RWPE2 (cell line): ENCODE results near the gene PEPD.

Source experiments
- ATAC-seq: fragments of 200-7000 bp; cut with Tn5 transposase; 3 replicates; pipeline ENCODE4 v1.9.1; 2021; ENCODE audit warnings: low read depth
- DNase-seq: peaks from one replicate; pipeline ENCODE4 v3.0.0-alpha.2; 2020; ENCODE audit warnings: low spot score
- H3K27ac ChIP-seq: fragments of 450-650 bp; 2 replicates; pipeline ENCODE4 v1.5.1; 2017; ENCODE audit warnings: mild to moderate bottlenecking; ENCODE audit not compliant: poor library complexity, severe bottlenecking
- H3K27me3 ChIP-seq: fragments of 250-450 bp; sonication (Bioruptor Pico); 2 replicates; pipeline ENCODE4 v1.5.1; 2021; ENCODE audit warnings: mild to moderate bottlenecking, moderate library complexity; ENCODE audit not compliant: insufficient read depth, poor library complexity, severe bottlenecking
- H3K36me3 ChIP-seq: fragments of 250-450 bp; sonication (Bioruptor Pico); 2 replicates; pipeline ENCODE4 v1.5.1; 2020; ENCODE audit warnings: low read depth, mild to moderate bottlenecking, moderate library complexity
- H3K4me1 ChIP-seq: fragments of 250-450 bp; sonication (Bioruptor Pico); 2 replicates; pipeline ENCODE4 v1.5.1; 2021; ENCODE audit warnings: mild to moderate bottlenecking, moderate library complexity; ENCODE audit not compliant: insufficient read depth, poor library complexity, severe bottlenecking
- H3K4me3 ChIP-seq: fragments of 250-450 bp; sonication (Bioruptor Pico); 2 replicates; pipeline ENCODE4 v1.5.1; 2021; ENCODE audit warnings: mild to moderate bottlenecking, moderate library complexity; ENCODE audit not compliant: severe bottlenecking
- H3K9me3 ChIP-seq: fragments of 250-450 bp; sonication (Bioruptor Pico); 2 replicates; pipeline ENCODE4 v1.5.1; 2021; ENCODE audit warnings: mild to moderate bottlenecking, moderate library complexity; ENCODE audit not compliant: severe bottlenecking
- CTCF ChIP-seq: fragments of 450-650 bp; IDR thresholded peaks from one replicate; pipeline ENCODE4 v1.5.1; 2017; ENCODE audit warnings: mild to moderate bottlenecking, moderate library complexity; ENCODE audit not compliant: poor library complexity, severe bottlenecking

The PEPD gene

DNA sequence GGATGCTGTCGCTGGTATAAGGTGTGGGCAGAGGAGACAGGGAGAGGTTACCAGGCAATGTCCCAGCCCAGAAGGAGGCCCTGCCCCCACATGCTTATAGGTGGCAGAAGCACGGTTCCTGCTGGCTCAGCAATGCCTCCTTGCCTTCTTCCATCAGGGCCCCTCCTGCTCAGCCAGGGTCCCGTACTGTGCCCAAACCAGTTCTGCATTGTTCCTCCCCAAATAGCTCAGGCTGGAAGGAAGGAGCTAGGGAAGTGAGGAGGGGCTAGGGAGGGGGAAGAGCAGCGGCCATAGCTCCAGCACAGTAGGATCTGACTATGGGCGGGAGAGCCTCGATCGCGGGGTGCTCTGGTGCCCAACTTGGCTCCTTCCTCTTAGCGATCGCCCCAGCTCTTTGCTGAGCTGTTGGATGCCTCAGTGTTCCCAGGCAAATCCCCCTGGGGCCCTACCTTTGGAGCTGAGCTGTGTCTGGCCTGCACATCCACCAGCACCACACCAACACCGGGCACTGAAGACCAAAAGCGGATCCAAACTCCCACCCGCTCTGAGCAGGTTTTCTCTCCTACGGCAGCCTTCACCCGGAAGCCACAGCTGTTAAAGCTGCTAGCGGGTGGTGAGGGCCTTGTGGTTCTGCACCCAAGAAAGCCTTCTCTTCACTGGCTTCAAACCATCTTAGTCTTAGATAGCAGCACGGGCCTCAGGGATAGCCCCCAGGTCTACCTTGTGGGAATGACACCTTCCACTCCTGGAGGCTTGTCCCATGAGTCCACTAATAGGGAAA, 32.1 kb upstream of the PEPD start:
- H3K36me3 ChIP-seq: no peaks in the 10 kb centered on the region
- no peaks in the 10 kb centered on the region for H3K9me3 ChIP-seq
- no peaks in the 10 kb centered on the region for H3K4me1 ChIP-seq
- ATAC-seq (no peak), DNase-seq (no peak)
- TF ChIP-seq CTCF: no peak
- H3K4me3 ChIP-seq: no peak overlapping the region
- peaks cover 9% of the 10 kb centered on the region for H3K27me3 ChIP-seq
- no peak overlapping the region for H3K27ac ChIP-seq

DNA sequence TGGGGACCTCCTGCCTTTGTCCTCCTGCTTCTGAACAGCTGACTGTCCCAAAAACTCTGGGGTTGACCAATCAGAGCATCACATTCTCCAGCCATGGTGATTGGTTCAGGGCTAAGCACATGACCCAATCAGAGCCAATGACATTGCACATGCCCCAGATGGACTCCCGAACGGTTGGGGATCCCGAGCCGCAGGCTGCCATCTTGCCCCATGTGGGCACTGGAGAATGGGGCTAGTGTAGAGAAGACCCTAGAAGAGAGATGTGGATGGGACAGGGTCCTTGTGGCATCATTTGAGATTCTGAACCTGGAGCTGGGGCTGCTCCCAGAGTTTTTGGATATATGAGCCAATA, 31.3 kb upstream of the PEPD start:
- ATAC-seq (no peak), DNase-seq (no peak)
- H3K27ac ChIP-seq: no peak overlapping the region
- H3K27me3 ChIP-seq: peaks cover 2% of the 10 kb centered on the region
- no peak overlapping the region for H3K4me3 ChIP-seq
- no peaks in the 10 kb centered on the region for H3K9me3 ChIP-seq
- no peaks in the 10 kb centered on the region for H3K4me1 ChIP-seq
- no peaks in the 10 kb centered on the region for H3K36me3 ChIP-seq
- no peak for TF ChIP-seq CTCF

DNA sequence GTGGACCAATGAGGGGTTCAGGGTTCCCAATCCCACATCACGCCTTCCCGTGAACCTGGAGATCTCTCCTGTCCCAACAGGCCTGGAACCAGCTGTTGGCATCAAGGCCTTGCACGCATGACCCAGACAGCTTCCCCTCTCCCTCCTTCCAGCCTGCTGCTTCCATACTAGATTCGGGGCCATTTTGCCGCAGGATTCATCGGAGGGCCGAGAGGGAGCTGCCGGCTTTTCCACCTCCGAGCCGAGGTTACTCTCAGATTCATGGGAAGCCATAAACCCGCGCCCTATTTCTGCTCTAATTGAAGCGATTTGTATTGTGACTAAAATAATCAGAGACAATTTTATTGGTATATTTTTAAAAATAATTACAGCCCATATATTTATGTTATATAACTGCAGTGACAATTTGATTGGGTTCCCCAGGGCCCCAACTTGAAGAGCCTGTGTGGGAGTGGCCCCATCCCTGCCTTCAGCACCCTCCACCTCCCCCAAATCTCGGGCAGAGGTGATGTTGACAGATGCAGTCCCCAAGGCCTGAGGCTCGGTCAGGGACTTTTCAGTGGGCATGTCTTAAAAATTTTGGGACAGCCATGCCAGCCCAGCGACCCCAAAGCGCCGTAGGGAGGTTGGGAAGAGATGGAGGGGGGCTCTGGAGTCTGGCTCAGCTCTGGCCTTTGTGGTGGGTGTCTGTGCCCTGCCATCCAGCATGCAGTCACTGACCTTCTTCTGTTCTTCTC, 30.8 kb upstream of the PEPD start:
- H3K9me3 ChIP-seq: no peaks in the 10 kb centered on the region
- no peaks in the 10 kb centered on the region for H3K27me3 ChIP-seq
- ATAC-seq: no peak

DNA sequence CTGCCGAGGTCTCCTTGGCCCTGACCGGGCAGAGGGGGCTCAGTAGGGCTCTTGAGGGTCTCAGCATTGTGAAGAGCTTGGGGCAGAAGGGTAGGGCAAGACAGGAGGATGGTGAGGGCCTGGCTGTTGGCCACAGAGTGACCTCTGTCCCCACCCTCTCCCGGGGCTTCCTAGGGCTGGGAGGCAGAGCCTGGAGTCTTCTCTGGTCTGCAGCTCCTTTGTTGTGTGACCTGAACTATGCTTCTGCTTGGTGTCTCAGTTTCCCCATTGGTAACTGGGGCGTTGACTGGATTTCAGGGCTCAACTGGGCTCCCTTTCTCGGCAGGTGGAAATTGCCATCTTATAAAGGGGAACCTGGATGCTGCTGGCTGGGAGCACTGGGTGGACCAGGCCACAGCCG, 30.1 kb upstream of the PEPD start:
- no peaks in the 10 kb centered on the region for H3K4me1 ChIP-seq
- no peak overlapping the region for H3K4me3 ChIP-seq
- H3K27ac ChIP-seq: no peak overlapping the region
- H3K9me3 ChIP-seq: no peaks in the 10 kb centered on the region
- no peaks in the 10 kb centered on the region for H3K27me3 ChIP-seq
- DNase-seq (no peak), ATAC-seq (no peak)
- TF ChIP-seq CTCF: no peak
- H3K36me3 ChIP-seq: no peaks in the 10 kb centered on the region

More for the DNA sequence above, 30.8 kb upstream of the PEPD start:
- Histone ChIP-seq H3K27ac (no peak overlapping the region), H3K36me3 (no peaks in the 10 kb centered on the region), H3K4me3 (no peak overlapping the region), H3K4me1 (no peaks in the 10 kb centered on the region)
- no peak for TF ChIP-seq CTCF
- no peak for DNase-seq

DNA sequence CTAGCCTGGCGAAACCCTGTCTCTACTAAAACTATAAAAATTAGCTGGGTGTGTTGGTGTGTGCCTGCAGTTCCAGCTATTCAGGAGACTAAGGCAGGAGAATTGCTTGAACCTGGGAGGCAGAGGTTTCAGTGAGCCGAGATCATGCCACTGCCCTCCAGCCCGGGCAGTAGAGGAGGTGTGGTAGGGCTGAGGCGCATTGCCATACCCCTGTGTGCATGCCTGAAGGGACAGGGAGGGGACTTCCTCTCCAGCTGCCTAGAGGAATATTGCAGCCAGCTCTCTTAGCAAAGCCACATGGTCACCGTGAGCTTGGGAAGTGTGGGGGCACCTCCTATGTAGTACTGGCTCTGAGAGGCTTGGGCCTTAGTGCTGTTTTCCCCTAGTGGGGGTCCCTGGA, 29.2 kb upstream of the PEPD start:
- H3K27me3 ChIP-seq: no peaks in the 10 kb centered on the region
- no peaks in the 10 kb centered on the region for H3K36me3 ChIP-seq
- no peak for ATAC-seq
- no peak for DNase-seq
- no peak overlapping the region for H3K27ac ChIP-seq
- H3K4me3 ChIP-seq: no peak overlapping the region
- no peaks in the 10 kb centered on the region for H3K4me1 ChIP-seq
- H3K9me3 ChIP-seq: no peaks in the 10 kb centered on the region
- no peak for TF ChIP-seq CTCF
